ENCODE data around the gene GUCY1A1.

The GUCY1A1 gene

GRCh38 chr4:155694100-155694785, 27.6 kb downstream of the GUCY1A1 start:
- DNase-seq, result no peak

GRCh38 chr4:155696226-155696625, 29.6 kb downstream of the GUCY1A1 start:
- no peak for DNase-seq

- no peak for DNase-seq
These were observed 30.1 kb downstream of the GUCY1A1 start for GRCh38 chr4:155696726-155697125.

GRCh38 chr4:155701827-155702226, 35.2 kb downstream of the GUCY1A1 start:
- DNase-seq, result no peak

GRCh38 chr4:155703486-155704247, 37.0 kb downstream of the GUCY1A1 start:
- no peak for DNase-seq

- DNase-seq, result no peak
These were observed 38.3 kb downstream of the GUCY1A1 start for GRCh38 chr4:155704841-155705404.

GRCh38 chr4:155705664-155706063, 39.0 kb downstream of the GUCY1A1 start:
- no peak for DNase-seq

- DNase-seq, result no peak
These were observed 39.5 kb downstream of the GUCY1A1 start for GRCh38 chr4:155706147-155706546.

GRCh38 chr4:155707251-155707650, 40.6 kb downstream of the GUCY1A1 start:
- no peak for DNase-seq

GRCh38 chr4:155708782-155709181, 42.1 kb downstream of the GUCY1A1 start:
- DNase-seq, result no peak

- no peak for DNase-seq
These were observed 43.3 kb downstream of the GUCY1A1 start for GRCh38 chr4:155709918-155710317.

GRCh38 chr4:155711556-155711955, 44.9 kb downstream of the GUCY1A1 start:
- DNase-seq, result no peak

- no peak for DNase-seq
These were observed 46.2 kb downstream of the GUCY1A1 start for GRCh38 chr4:155712846-155713245.

GRCh38 chr4:155713911-155714310, 47.3 kb downstream of the GUCY1A1 start:
- DNase-seq, result no peak

GRCh38 chr4:155722336-155722735, 55.7 kb downstream of the GUCY1A1 start:
- no peak for DNase-seq

- DNase-seq, result no peak
These were observed 56.3 kb downstream of the GUCY1A1 start for GRCh38 chr4:155722816-155723499.

GRCh38 chr4:155724731-155725130, 58.1 kb downstream of the GUCY1A1 start:
- DNase-seq, result no peak

GRCh38 chr4:155734065-155734464, 67.4 kb downstream of the GUCY1A1 start:
- DNase-seq, result no peak

GRCh38 chr4:155734951-155735350, 68.3 kb downstream of the GUCY1A1 start:
- DNase-seq, result no peak

GRCh38 chr4:155735496-155735895, 68.8 kb downstream of the GUCY1A1 start:
- DNase-seq, result no peak

GRCh38 chr4:155738548-155738947, 71.9 kb downstream of the GUCY1A1 start:
- no peak for DNase-seq

GRCh38 chr4:155741546-155741945, 74.9 kb downstream of the GUCY1A1 start:
- no peak for DNase-seq

- no peak for DNase-seq
These were observed 75.8 kb downstream of the GUCY1A1 start for GRCh38 chr4:155742310-155743015.

Data from CD4-positive, alpha-beta T cell treated with Interferon alpha-2 for 1 hour (primary cell).